DOHH2 (cell line): Measurements from ENCODE around the gene RFC5.

Source experiments
- H3F3A ChIP-seq: fragments of 200-600 bp; sonication (generic), shearing (Covaris generic); 2 replicates; pipeline ENCODE4 v1.6.0; 2016; ENCODE audit warnings: antibody characterized with exemption, mild to moderate bottlenecking; ENCODE audit not compliant: control insufficient read depth, insufficient read depth
- H3K27ac ChIP-seq: fragments of 200-600 bp; sonication (generic); 2 replicates; pipeline ENCODE4 v1.5.1; 2014; ENCODE audit warnings: low read depth, mild to moderate bottlenecking, low read length, moderate library complexity
- H3K27me3 ChIP-seq: fragments of 200-600 bp; sonication (generic); 2 replicates; pipeline ENCODE4 v1.6.1; 2014; ENCODE audit warnings: mild to moderate bottlenecking, low read length, mixed read lengths; ENCODE audit not compliant: control insufficient read depth
- H3K36me3 ChIP-seq: fragments of 200-600 bp; sonication (generic); 2 replicates; pipeline ENCODE4 v1.6.1; 2014; ENCODE audit warnings: mild to moderate bottlenecking, low read length, moderate library complexity, mixed read lengths; ENCODE audit not compliant: control insufficient read depth
- H3K4me1 ChIP-seq: fragments of 200-600 bp; sonication (generic); 2 replicates; pipeline ENCODE4 v1.6.1; 2014; ENCODE audit warnings: mild to moderate bottlenecking, low read length, mixed read lengths; ENCODE audit not compliant: control insufficient read depth
- H3K4me2 ChIP-seq: fragments of 200-600 bp; sonication (generic); 2 replicates; pipeline ENCODE4 v1.6.0; 2014; ENCODE audit warnings: mild to moderate bottlenecking, low read length, moderate library complexity
- H3K4me3 ChIP-seq: fragments of 200-600 bp; sonication (generic); 2 replicates; pipeline ENCODE4 v1.5.1; 2014; ENCODE audit warnings: mild to moderate bottlenecking, low read length, mixed read lengths
- H3K79me2 ChIP-seq: fragments of 200-600 bp; sonication (generic); 2 replicates; pipeline ENCODE4 v1.6.1; 2014; ENCODE audit warnings: mild to moderate bottlenecking, low read length, mixed read lengths; ENCODE audit not compliant: control insufficient read depth
- H3K9me2 ChIP-seq: fragments of 200-600 bp; sonication (generic); replicated peaks from 2 replicates; pipeline ENCODE4 v1.6.1; 2014; ENCODE audit warnings: mild to moderate bottlenecking, low read length, mixed read lengths; ENCODE audit not compliant: control insufficient read depth
- H3K9me3 ChIP-seq: fragments of 200-600 bp; sonication (generic); 2 replicates; pipeline ENCODE4 v1.6.1; 2014; ENCODE audit warnings: antibody characterized with exemption, low read length, mixed read lengths; ENCODE audit not compliant: control insufficient read depth, insufficient read depth
- H4K20me1 ChIP-seq: fragments of 200-600 bp; sonication (generic); 2 replicates; pipeline ENCODE4 v1.6.0; 2014; ENCODE audit warnings: low read depth, mild to moderate bottlenecking, antibody characterized with exemption, low read length, moderate library complexity; ENCODE audit not compliant: control insufficient read depth, insufficient read depth
- EZH2phosphoT487 ChIP-seq: fragments of 200-600 bp; sonication (generic); IDR thresholded peaks from 2 replicates; pipeline ENCODE4 v1.6.1; 2017; ENCODE audit warnings: borderline replicate concordance, mild to moderate bottlenecking, antibody characterized with exemption, low read length, moderate library complexity, mixed read lengths
- TF ChIP-seq, protein P1 (sequence below): fragments of 200-600 bp; sonication (generic); IDR thresholded peaks from one replicate; pipeline ENCODE4 v1.5.1; 2014; ENCODE audit warnings: antibody characterized with exemption, mild to moderate bottlenecking, low read depth, low read length; ENCODE audit not compliant: poor library complexity, severe bottlenecking

The RFC5 gene

GRCh38 chr12:118050972-118051910 is 34.7 kb downstream of the RFC5 start:
- no peaks in the 10 kb centered on the region for H4K20me1 ChIP-seq
- H3K79me2 ChIP-seq = no peaks in the 10 kb centered on the region
- H3K9me2 ChIP-seq = no peaks in the 10 kb centered on the region
- H3K9me3 ChIP-seq = no peaks in the 10 kb centered on the region
- no peak overlapping the region for H3K4me3 ChIP-seq
- TF ChIP-seq, protein P1, sequence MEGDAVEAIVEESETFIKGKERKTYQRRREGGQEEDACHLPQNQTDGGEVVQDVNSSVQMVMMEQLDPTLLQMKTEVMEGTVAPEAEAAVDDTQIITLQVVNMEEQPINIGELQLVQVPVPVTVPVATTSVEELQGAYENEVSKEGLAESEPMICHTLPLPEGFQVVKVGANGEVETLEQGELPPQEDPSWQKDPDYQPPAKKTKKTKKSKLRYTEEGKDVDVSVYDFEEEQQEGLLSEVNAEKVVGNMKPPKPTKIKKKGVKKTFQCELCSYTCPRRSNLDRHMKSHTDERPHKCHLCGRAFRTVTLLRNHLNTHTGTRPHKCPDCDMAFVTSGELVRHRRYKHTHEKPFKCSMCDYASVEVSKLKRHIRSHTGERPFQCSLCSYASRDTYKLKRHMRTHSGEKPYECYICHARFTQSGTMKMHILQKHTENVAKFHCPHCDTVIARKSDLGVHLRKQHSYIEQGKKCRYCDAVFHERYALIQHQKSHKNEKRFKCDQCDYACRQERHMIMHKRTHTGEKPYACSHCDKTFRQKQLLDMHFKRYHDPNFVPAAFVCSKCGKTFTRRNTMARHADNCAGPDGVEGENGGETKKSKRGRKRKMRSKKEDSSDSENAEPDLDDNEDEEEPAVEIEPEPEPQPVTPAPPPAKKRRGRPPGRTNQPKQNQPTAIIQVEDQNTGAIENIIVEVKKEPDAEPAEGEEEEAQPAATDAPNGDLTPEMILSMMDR = no peak
- TF ChIP-seq EZH2phosphoT487 = no peak
- H3K27me3 ChIP-seq = no peaks in the 10 kb centered on the region
- H3K36me3 ChIP-seq = no peaks in the 10 kb centered on the region
- no peaks in the 10 kb centered on the region for H3F3A ChIP-seq
- H3K4me1 ChIP-seq = no peaks in the 10 kb centered on the region
- no peak overlapping the region for H3K4me2 ChIP-seq
- H3K27ac ChIP-seq = no peak overlapping the region

- H3K27me3 ChIP-seq = no peaks in the 10 kb centered on the region
- H3K4me2 ChIP-seq = no peak overlapping the region
- no peaks in the 10 kb centered on the region for H3K9me3 ChIP-seq
- TF ChIP-seq EZH2phosphoT487 = no peak
- TF ChIP-seq, protein P1 = no peak
- no peaks in the 10 kb centered on the region for H4K20me1 ChIP-seq
- no peaks in the 10 kb centered on the region for H3K9me2 ChIP-seq
- H3K27ac ChIP-seq = no peak overlapping the region
- no peaks in the 10 kb centered on the region for H3K79me2 ChIP-seq
- H3K36me3 ChIP-seq = no peaks in the 10 kb centered on the region
- no peaks in the 10 kb centered on the region for H3K4me1 ChIP-seq
- no peak overlapping the region for H3K4me3 ChIP-seq
- no peaks in the 10 kb centered on the region for H3F3A ChIP-seq
Measured at GRCh38 chr12:118052324-118053070, 36.0 kb downstream of the RFC5 start.

DNA sequence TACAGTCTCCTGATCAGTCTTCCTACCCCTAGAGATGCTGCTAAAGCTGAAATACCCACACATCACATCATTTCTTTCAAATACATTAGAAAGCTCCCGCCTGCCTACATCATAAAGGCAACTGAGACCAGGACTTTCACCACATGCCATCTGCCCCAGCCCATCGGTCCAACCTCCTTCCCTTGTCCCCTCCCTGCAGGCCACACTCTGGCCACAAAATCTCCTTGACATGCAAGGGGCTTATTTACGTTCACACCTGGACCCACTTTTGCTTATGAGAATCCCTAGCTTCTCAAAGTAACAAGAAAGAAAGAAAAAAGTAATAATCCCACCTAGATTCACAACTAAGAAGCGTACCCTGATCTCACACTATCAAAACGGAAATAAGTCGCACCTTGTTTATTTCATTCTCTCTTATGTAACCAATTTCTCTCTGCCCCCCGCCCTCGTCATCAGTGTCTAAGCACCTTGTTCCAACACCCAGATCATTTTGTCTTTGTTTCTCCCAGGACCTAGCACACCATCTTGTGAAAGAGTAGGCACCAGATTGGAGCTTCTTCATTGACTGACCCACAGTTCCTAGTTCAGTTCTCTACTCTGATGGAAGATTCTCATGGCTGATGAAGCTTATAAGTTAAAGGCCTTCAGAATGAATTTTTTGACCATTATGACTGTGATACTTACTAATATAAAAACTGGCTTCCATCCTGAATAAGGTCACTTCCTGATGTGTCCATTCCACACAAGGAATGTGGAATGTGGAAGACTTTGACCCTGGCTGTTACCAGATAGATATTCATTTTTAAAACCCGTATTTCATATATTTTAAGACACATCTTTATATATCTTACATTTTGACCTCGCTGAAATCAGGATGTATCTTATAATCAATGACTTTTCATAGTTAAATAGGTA is 36.8 kb downstream of the RFC5 start:
- TF ChIP-seq, protein P1 = no peak
- TF ChIP-seq EZH2phosphoT487 = no peak
- Histone ChIP-seq H3K27ac (no peak overlapping the region), H3K79me2 (no peaks in the 10 kb centered on the region), H3K9me3 (no peaks in the 10 kb centered on the region), H3K36me3 (no peaks in the 10 kb centered on the region), H3K4me1 (no peaks in the 10 kb centered on the region), H4K20me1 (no peaks in the 10 kb centered on the region), H3K27me3 (no peaks in the 10 kb centered on the region), H3K4me2 (no peak overlapping the region), H3K9me2 (no peaks in the 10 kb centered on the region), H3K4me3 (no peak overlapping the region), H3F3A (no peaks in the 10 kb centered on the region)
